Right atrium auricular region (tissue), 2 donors: ENCODE results near the gene TMEM225. TPM values are rescaled to one million over a fixed set of nuclear protein-coding genes. Genes with fewer than 3 reads are reported as not detected.
"Not testable (repeated sequence)": the region's sequence is repeated elsewhere in the genome, so short reads cannot be mapped to it uniquely, and the experiment has no call there.

Source experiments
- DNase-seq: peaks from one replicate; pipeline ENCODE4 v3.0.0-alpha.2; 2019; ENCODE audit warnings: low spot score
- H3K27ac ChIP-seq, 2 donors: fragments of 200-600 bp; sonication (generic); 1 replicate in 1 of 2; 2 replicates in 1 of 2; pipeline ENCODE4 v1.5.1; 2016 to 2019
- H3K27me3 ChIP-seq, 2 donors: fragments of 200-600 bp; sonication (generic); one replicate each; pipeline versions ENCODE4 v1.5.1 to v1.6.0; 2017 to 2019
- H3K36me3 ChIP-seq: fragments of 200-600 bp; sonication (generic); one replicate; pipeline ENCODE4 v1.5.1; 2016
- H3K4me1 ChIP-seq, 2 donors: fragments of 200-600 bp; sonication (generic); one replicate each; pipeline versions ENCODE4 v1.5.1 to v1.6.0; 2017 to 2019
- H3K4me3 ChIP-seq, 2 donors: fragments of 200-600 bp; sonication (generic); 1 replicate in 1 of 2; 2 replicates in 1 of 2; pipeline ENCODE4 v1.5.1; 2017 to 2019; ENCODE audit warnings: mild to moderate bottlenecking in 1 of 2, moderate library complexity in 1 of 2
- H3K9me3 ChIP-seq, 2 donors: fragments of 200-600 bp; sonication (generic); one replicate each; pipeline ENCODE4 v1.5.1; 2019
- total RNA-seq, 2 donors: library from RNA; depleted of rRNA; stranded (reverse); fragments of >200 nt; gene quantifications; one replicate each; pipeline ENCODE4 v1.1.0, GENCODE V29; 2016
- TF ChIP-seq, protein P1 (sequence below), 2 donors: fragments of 200-600 bp; sonication (generic); IDR thresholded peaks; one replicate each; pipeline ENCODE4 v1.5.1; 2019; ENCODE audit warnings: antibody characterized with exemption in 2 of 2

TMEM225 gene
- total RNA-seq, 2 donors from 2014 or later, result not detected

DNA sequence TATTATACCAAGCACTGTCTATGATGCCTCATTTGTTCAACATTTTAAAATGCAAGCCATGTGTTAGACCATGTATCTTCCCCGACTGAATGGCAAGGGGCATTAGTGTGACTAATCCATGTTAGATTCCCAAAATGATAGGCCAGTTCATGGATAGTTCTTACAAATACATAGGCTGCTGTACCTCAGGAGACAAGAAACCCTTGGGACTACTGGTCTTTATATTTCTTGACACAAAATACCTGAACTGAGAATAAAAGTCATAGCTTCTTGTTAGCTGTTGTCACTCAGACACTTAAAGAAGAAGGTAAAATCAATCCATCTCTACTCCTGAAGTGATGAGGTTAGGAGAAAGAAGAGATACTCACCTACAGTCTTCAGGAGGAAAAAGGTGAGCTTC, 16.4 kb upstream of the TMEM225 start, which contains the start of gene OR8D4:
TSS of gene OR8D4 (plus strand) at position 301 of the 400 bp plus-strand sequence. CDS start 4,265 bp downstream, outside the sequence.
- Histone ChIP-seq H3K27me3 (no peaks in the 10 kb centered on the region), H3K4me3 (no peak within 1 kb of the TSS), H3K4me1 (no peaks in the 10 kb centered on the region), H3K36me3 (no peaks in the 10 kb centered on the region), H3K9me3 (no peaks in the 10 kb centered on the region), H3K27ac (no peak within 1 kb of the TSS)
- DNase-seq, result no peak
- TF ChIP-seq, protein P1, sequence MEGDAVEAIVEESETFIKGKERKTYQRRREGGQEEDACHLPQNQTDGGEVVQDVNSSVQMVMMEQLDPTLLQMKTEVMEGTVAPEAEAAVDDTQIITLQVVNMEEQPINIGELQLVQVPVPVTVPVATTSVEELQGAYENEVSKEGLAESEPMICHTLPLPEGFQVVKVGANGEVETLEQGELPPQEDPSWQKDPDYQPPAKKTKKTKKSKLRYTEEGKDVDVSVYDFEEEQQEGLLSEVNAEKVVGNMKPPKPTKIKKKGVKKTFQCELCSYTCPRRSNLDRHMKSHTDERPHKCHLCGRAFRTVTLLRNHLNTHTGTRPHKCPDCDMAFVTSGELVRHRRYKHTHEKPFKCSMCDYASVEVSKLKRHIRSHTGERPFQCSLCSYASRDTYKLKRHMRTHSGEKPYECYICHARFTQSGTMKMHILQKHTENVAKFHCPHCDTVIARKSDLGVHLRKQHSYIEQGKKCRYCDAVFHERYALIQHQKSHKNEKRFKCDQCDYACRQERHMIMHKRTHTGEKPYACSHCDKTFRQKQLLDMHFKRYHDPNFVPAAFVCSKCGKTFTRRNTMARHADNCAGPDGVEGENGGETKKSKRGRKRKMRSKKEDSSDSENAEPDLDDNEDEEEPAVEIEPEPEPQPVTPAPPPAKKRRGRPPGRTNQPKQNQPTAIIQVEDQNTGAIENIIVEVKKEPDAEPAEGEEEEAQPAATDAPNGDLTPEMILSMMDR (IDR thresholded peaks at IDR 0.05), result no peak

DNA sequence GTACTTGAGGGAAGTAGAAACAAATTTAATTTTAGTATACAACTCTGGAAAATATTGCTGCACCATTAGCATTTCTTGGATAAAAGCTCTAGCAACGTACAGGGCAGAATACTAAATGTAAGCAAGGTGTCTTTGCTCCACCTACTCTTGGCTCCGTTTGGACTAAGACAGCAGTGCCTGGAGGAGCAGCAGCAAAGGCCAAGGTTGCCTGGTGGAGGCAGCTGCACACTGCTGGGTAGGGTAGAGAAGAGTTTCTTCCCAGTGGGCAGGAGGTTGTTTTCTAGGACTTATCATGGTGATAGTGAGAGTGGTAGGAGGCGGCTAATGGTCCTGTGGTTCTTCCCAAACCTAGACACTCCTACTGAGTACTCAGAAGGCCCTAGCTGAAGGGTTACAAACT, 14.3 kb upstream of the TMEM225 start:
- Histone ChIP-seq H3K27ac (no peak overlapping the region), H3K4me3 (no peak overlapping the region), H3K4me1 (no peaks in the 10 kb centered on the region), H3K9me3 (no peaks in the 10 kb centered on the region), H3K27me3 (no peaks in the 10 kb centered on the region), H3K36me3 (no peaks in the 10 kb centered on the region)
- TF ChIP-seq, protein P1 (IDR thresholded peaks at IDR 0.05), result no peak
- no peak for DNase-seq

DNA sequence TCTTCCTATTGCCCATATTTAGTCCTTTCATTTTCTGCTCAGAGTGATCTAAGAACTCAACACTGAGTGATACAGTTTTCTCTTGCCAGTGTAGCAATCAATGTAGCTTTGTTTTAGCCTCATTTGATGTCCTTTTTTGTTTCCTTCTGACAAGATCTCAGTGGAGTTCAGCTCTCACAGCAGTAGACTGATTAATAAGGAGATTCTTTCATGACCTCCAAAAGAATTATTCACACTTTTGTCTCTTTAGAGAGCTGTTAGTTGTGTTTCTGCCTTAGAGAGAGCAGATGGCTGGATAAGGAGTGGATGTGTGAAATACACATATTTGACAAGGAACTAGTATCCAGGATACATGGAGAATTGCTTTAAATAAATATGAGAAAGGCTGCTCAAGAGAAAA, 6.6 kb upstream of the TMEM225 start:
- no peak overlapping the region for H3K4me3 ChIP-seq
- no peak for DNase-seq
- no peaks in the 10 kb centered on the region for H3K27me3 ChIP-seq
- no peaks in the 10 kb centered on the region for H3K36me3 ChIP-seq
- no peaks in the 10 kb centered on the region for H3K4me1 ChIP-seq
- no peak overlapping the region for H3K27ac ChIP-seq
- TF ChIP-seq, protein P1 (IDR thresholded peaks at IDR 0.05), result no peak
- no peaks in the 10 kb centered on the region for H3K9me3 ChIP-seq

DNA sequence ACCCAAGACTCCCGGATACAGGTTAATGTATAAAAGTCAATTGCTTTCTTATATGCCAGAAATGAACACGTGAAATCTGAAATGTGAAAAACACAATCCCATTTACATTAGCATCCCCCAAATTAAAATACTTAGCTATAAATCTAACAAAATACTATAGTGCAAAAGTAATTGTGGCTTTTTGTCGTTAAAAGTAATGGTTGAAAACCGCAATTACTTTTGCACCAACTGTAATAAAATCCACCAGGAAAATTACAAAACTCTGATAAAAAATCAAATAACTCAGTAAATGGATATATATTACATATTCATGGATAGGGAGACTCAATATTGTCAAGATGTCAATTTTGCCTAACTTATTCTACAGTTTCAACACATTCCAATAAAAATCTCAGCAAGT, 4.6 kb downstream of the TMEM225 start:
- TF ChIP-seq, protein P1 (IDR thresholded peaks at IDR 0.05), result no peak
- Histone ChIP-seq H3K27me3 (no peaks in the 10 kb centered on the region), H3K27ac (no peak overlapping the region), H3K4me1 (no peaks in the 10 kb centered on the region), H3K36me3 (no peaks in the 10 kb centered on the region), H3K9me3 (peaks cover 0 to 4% of the 10 kb centered on the region in 2 donors), H3K4me3 (no peak overlapping the region)
- DNase-seq, result no peak

DNA sequence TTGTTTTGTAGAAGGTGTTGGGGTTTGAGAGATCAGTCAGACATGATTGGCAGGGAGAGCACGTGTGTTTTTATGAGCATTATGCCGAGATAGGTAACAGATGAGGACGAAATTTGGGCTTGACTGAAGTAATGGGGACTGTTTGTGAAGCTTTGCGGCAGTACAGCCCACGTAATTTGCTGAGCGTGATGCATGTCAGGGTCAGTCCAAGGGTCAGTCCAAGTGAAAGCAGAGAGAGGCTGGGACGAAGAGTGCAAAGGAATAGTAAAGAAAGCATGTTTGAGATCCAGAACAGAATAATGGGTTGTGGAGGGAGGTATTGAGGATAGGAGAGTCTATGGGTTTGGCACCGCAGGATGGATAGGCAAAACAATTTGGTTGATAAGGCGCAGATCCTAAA, 17.7 kb downstream of the TMEM225 start:
- not testable (repeated sequence) for DNase-seq, H3K4me3 ChIP-seq, H3K27me3 ChIP-seq, H3K4me1 ChIP-seq, H3K27ac ChIP-seq, H3K9me3 ChIP-seq, H3K36me3 ChIP-seq

DNA sequence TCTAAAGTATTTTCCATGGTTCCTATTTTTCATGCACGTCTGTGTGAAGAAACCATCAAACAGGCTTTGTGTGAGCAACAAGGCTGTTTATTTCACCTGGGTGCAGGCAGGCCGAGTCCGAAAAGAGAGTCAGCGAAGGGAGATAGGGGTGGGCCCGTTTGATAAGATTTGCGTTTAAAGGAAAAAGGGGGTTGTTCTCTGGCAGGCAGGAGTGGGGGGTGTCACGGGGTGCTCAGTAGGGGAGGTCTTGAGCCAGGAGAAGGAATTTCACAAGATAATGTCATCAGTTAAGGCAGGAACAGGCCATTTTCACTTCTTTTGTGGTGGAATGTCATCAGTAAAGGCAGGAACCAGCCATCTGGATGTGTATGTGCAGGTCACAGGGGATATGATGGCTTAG, 20.2 kb downstream of the TMEM225 start:
- not testable (repeated sequence) for H3K4me1 ChIP-seq, H3K9me3 ChIP-seq, H3K27ac ChIP-seq, DNase-seq, H3K27me3 ChIP-seq, H3K4me3 ChIP-seq, H3K36me3 ChIP-seq

DNA sequence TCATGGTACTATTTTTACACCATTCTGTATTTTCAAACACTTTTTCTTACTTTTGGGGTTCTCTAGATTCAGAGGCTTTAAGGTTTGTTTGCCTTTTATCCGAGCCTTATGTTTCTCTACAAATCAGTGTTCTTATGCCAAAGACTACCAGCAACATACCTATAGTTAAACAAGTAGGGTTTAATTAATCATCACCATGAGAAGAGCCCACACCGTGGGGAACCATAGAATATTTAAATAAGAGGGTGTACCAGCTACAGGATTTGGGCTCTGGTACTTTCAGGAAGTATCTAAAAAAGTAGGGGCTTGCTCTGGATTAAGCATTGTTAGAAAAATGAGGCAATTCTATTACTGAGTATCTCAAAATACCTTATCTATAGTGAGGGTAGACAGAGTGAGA, 25.7 kb downstream of the TMEM225 start:
- Histone ChIP-seq H3K36me3 (no peaks in the 10 kb centered on the region), H3K4me1 (no peaks in the 10 kb centered on the region), H3K27me3 (no peaks in the 10 kb centered on the region), H3K27ac (no peak overlapping the region), H3K4me3 (no peak overlapping the region), H3K9me3 (no peaks in the 10 kb centered on the region)
- DNase-seq, result no peak
- TF ChIP-seq, protein P1 (IDR thresholded peaks at IDR 0.05), result no peak
